ENCODE measurements around the gene TMEM61. TPM values are rescaled to one million over a fixed set of nuclear protein-coding genes. Genes with fewer than 3 reads are reported as not detected.

TMEM61 gene
- total RNA-seq, 1 experiment from 2014 or later = 5.0 TPM

GRCh38 chr1:55000110-55001085, 20.0 kb downstream of the TMEM61 start:
- ChIA-PET POLR2A (ENCODE audit: unreplicated experiment) (interaction anchor here (0.6 kb wide), 1 partner anchor 114 kb away, joined by 3 read pairs; the partner anchor contains the start of gene DHCR24), CTCF (interaction anchor here (1.1 kb wide), 2 partner anchors 21 to 55 kb away, joined by 3 read pairs; no protein-coding TSS in a partner anchor)
- no peaks in the 10 kb centered on the region for H3K36me3 ChIP-seq (ENCODE audit: low read depth)
- BruUV-seq (replicated peaks) = no TSS peak
- H2AFZ ChIP-seq = no peak overlapping the region
- no peak for DNase-seq
- no peaks in the 10 kb centered on the region for H3K27me3 ChIP-seq (ENCODE audit: insufficient read depth, low read depth)
- H3K4me1 ChIP-seq (replicated peaks; ENCODE audit: insufficient read depth) = 0 out of 2 replicates have a peak, but pooled peaks cover 4% of the 10 kb centered on the region
- no peaks in the 10 kb centered on the region for H3K9me3 ChIP-seq (ENCODE audit: insufficient read depth, low read depth)
- intact Hi-C loops (cut with micrococcal nuclease; ENCODE audit: unreplicated experiment) = no loop called here
- no peaks in the 10 kb centered on the region for H4K20me1 ChIP-seq (ENCODE audit: insufficient read depth)
- no peak overlapping the region for H3K27ac ChIP-seq
- H3K4me3 ChIP-seq = no peak overlapping the region
- H3K4me2 ChIP-seq = no peak overlapping the region
- TF ChIP-seq EZH2 (IDR thresholded peaks at IDR 0.05; ENCODE audit: low read depth) (no peak), CTCF (conservative IDR thresholded peaks at IDR 0.05) (no peak)
- no peaks in the 10 kb centered on the region for H3F3A ChIP-seq (ENCODE audit: insufficient read depth, low read depth)
- H3K9me2 ChIP-seq (ENCODE audit: insufficient read depth) = no peaks in the 10 kb centered on the region
- H3K79me2 ChIP-seq (ENCODE audit: low read depth) = no peaks in the 10 kb centered on the region

- Histone ChIP-seq H3K27ac (no peak overlapping the region), H3K4me1 (replicated peaks; ENCODE audit: insufficient read depth) (0 out of 2 replicates have a peak, but pooled peaks cover 4% of the 10 kb centered on the region), H3K36me3 (ENCODE audit: low read depth) (no peaks in the 10 kb centered on the region), H3K9me3 (ENCODE audit: insufficient read depth, low read depth) (no peaks in the 10 kb centered on the region), H3K9me2 (ENCODE audit: insufficient read depth) (no peaks in the 10 kb centered on the region), H3K79me2 (ENCODE audit: low read depth) (no peaks in the 10 kb centered on the region), H3F3A (ENCODE audit: insufficient read depth, low read depth) (no peaks in the 10 kb centered on the region), H4K20me1 (ENCODE audit: insufficient read depth) (no peaks in the 10 kb centered on the region), H3K27me3 (ENCODE audit: insufficient read depth, low read depth) (no peaks in the 10 kb centered on the region), H2AFZ (no peak overlapping the region), H3K4me2 (no peak overlapping the region), H3K4me3 (no peak overlapping the region)
- intact Hi-C loops (cut with micrococcal nuclease; ENCODE audit: unreplicated experiment) = no loop called here
- ChIA-PET POLR2A (ENCODE audit: unreplicated experiment) (no interaction called here), CTCF (interaction anchor here (1.4 kb wide), 1 partner anchor 11 kb away, joined by 3 read pairs; no protein-coding TSS in a partner anchor)
- no TSS peak for BruUV-seq (replicated peaks)
- no peak for TF ChIP-seq CTCF (conservative IDR thresholded peaks at IDR 0.05)
- TF ChIP-seq EZH2 (IDR thresholded peaks at IDR 0.05; ENCODE audit: low read depth) = no peak
- DNase-seq = no peak
Measured at GRCh38 chr1:55001311-55001710, 20.9 kb downstream of the TMEM61 start.

- Histone ChIP-seq H3F3A (ENCODE audit: insufficient read depth, low read depth) (no peaks in the 10 kb centered on the region; the same call in 1 of the 2 replicates), H3K36me3 (ENCODE audit: low read depth) (no peaks in the 10 kb centered on the region), H3K27me3 (ENCODE audit: insufficient read depth, low read depth) (no peaks in the 10 kb centered on the region), H3K4me2 (no peak overlapping the region), H3K4me3 (no peak overlapping the region), H4K20me1 (ENCODE audit: insufficient read depth) (no peaks in the 10 kb centered on the region), H3K4me1 (replicated peaks; ENCODE audit: insufficient read depth) (peaks cover 4% of the 10 kb centered on the region; the same call in 1 of the 2 replicates), H3K27ac (no peak overlapping the region), H3K9me3 (ENCODE audit: insufficient read depth, low read depth) (no peaks in the 10 kb centered on the region), H2AFZ (no peak overlapping the region), H3K9me2 (ENCODE audit: insufficient read depth) (no peaks in the 10 kb centered on the region), H3K79me2 (ENCODE audit: low read depth) (no peaks in the 10 kb centered on the region)
- ChIA-PET CTCF (interaction anchor here (0.6 to 1.4 kb wide), 2 partner anchors 12 to 154 kb away, joined by 3 read pairs; no protein-coding TSS in a partner anchor), POLR2A (ENCODE audit: unreplicated experiment) (no interaction called here)
- intact Hi-C loops (cut with micrococcal nuclease; ENCODE audit: unreplicated experiment) = no loop called here
- no peak for DNase-seq
- no TSS peak for BruUV-seq (replicated peaks)
- TF ChIP-seq CTCF (conservative IDR thresholded peaks at IDR 0.05) = no peak
- TF ChIP-seq EZH2 (IDR thresholded peaks at IDR 0.05; ENCODE audit: low read depth) = no peak
Measured at GRCh38 chr1:55002686-55003085, 22.3 kb downstream of the TMEM61 start.
